HG03159 (cell line): Measurements from ENCODE around the gene FAM221B.
A peak's percentile ranks its signal among the peaks of the same experiment; 100 is the strongest.

Experiments used
- ATAC-seq: cut with Tn5 transposase; IDR thresholded peaks from one replicate; pipeline ENCODE4 v1.9.1; 2021; ENCODE audit warnings: mild to moderate bottlenecking, moderate library complexity; ENCODE audit not compliant: unreplicated experiment

FAM221B gene

GRCh38 chr9:35828716-35829083 is at the start of gene FAM221B:
Gene FAM221B, minus strand, starts transcription at chr9:35828732. Its CDS starts 2,571 bp downstream, at chr9:35826161.
- ATAC-seq, result peak; percentile 9

GRCh38 chr9:35872505-35872904 is 44.0 kb upstream of the FAM221B start:
- no peak for ATAC-seq

- ATAC-seq, result no peak
These were observed 43.0 kb upstream of the FAM221B start for GRCh38 chr9:35871545-35871944.

- ATAC-seq, result no peak
These were observed 41.9 kb upstream of the FAM221B start, which contains the start of gene OR13J1 for GRCh38 chr9:35870351-35870923. Gene OR13J1, minus strand, starts transcription at chr9:35870401. Its CDS starts 0 bp downstream, at chr9:35870401.

GRCh38 chr9:35869621-35870216 is 41.2 kb upstream of the FAM221B start:
- no peak for ATAC-seq

GRCh38 chr9:35868933-35869332 is 40.4 kb upstream of the FAM221B start:
- ATAC-seq, result no peak

- ATAC-seq, result no peak
These were observed 39.0 kb upstream of the FAM221B start for GRCh38 chr9:35867538-35867937.

- ATAC-seq, result no peak
These were observed 36.2 kb upstream of the FAM221B start for GRCh38 chr9:35864695-35865255.

- no peak for ATAC-seq
These were observed 35.1 kb upstream of the FAM221B start for GRCh38 chr9:35863583-35863982.

- no peak for ATAC-seq
These were observed 33.8 kb upstream of the FAM221B start for GRCh38 chr9:35862328-35862727.

GRCh38 chr9:35861161-35861897 is 32.8 kb upstream of the FAM221B start:
- ATAC-seq, result no peak

GRCh38 chr9:35859990-35860339 is 31.4 kb upstream of the FAM221B start:
- no peak for ATAC-seq

- no peak for ATAC-seq
These were observed 30.9 kb upstream of the FAM221B start for GRCh38 chr9:35859310-35859989.

GRCh38 chr9:35858458-35858857 is 29.9 kb upstream of the FAM221B start:
- ATAC-seq, result no peak

GRCh38 chr9:35856882-35857281 is 28.4 kb upstream of the FAM221B start:
- ATAC-seq, result no peak

GRCh38 chr9:35856206-35856605 is 27.7 kb upstream of the FAM221B start:
- no peak for ATAC-seq

- ATAC-seq, result no peak
These were observed 25.7 kb upstream of the FAM221B start for GRCh38 chr9:35854091-35854762.

- ATAC-seq, result no peak
These were observed 24.6 kb upstream of the FAM221B start for GRCh38 chr9:35852876-35853865.

- ATAC-seq, result no peak
These were observed 23.8 kb upstream of the FAM221B start for GRCh38 chr9:35852267-35852815.
